Measurements from ENCODE around the gene IL34.
"Not testable (repeated sequence)": the region's sequence is repeated elsewhere in the genome, so short reads cannot be mapped to it uniquely, and the experiment has no call there.

Gene IL34

GRCh38 chr16:70659546-70659945, 13.2 kb downstream of the IL34 start:
- no peak for DNase-seq

DNA sequence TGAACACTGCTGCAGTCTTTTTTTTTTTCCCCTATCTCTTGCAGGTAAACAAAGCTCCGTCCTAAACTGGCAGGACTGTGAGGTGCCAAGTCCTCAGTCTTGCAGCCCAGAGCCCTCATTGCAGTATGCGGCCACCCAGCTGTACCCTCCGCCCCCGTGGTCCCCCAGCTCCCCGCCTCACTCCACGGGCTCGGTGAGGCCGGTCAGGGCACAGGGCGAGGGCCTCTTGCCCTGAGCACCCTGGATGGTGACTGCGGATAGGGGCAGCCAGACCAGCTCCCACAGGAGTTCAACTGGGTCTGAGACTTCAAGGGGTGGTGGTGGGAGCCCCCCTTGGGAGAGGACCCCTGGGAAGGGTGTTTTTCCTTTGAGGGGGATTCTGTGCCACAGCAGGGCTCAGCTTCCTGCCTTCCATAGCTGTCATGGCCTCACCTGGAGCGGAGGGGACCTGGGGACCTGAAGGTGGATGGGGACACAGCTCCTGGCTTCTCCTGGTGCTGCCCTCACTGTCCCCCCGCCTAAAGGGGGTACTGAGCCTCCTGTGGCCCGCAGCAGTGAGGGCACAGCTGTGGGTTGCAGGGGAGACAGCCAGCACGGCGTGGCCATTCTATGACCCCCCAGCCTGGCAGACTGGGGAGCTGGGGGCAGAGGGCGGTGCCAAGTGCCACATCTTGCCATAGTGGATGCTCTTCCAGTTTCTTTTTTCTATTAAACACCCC, 13.8 kb downstream of the IL34 start:
- DNase-seq: no peak

GRCh38 chr16:70660672-70661350, 14.5 kb downstream of the IL34 start:
- no peak for DNase-seq

DNA sequence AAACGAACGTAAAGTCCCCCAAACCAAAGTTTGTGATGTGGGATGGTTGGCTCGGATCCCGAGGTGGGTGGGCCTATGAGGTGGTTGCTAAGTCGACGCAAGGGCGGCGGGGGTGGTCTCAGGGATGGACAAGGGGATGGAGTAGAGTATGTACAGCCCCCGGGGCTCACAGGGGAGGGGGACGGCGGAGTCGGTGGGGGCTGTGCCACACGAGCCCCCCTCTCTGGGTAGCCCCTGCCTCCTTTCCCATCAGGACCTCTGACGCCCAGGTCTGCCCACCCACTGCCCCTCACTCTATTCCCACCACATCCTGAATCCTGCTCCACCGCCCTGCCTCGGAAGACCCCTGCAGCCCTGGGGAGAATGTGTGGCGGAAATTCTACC, 15.2 kb downstream of the IL34 start:
- DNase-seq: no peak

DNA sequence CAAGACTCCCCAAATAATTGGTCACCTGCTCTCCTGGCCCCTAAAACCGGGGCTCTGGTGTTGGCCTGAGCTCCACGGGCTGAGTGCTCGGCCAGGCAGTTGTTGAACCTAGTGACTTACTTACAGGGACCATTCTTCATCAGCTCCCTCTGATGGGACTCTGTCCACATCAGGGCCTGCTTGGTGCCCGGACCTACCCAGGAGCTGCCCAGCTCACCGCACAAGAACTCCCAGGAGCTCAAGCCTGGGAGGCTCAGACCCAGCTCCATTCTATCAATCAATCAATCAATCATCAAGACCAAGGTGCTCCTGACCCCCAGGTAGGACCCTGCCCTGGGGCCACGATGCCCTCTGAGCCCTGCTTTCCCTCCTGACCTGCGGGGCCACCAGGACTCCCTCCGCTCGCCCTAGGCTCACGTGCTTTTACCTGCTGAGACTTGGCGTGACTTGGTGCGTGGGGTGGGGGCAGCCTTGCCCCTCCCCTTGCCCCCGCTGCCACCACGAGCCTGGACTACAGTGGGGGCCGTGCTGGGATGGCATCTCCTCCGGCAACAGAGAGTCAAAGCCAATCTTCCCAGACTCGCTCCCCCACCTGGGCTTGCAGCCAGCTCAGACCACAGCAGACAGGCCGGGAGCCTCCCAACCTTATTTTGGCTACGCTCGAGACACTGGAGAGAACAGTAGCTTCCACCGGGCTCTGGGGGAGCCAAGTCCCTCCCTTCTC, 15.7 kb downstream of the IL34 start:
- DNase-seq: no peak

GRCh38 chr16:70662991-70663523, 16.7 kb downstream of the IL34 start:
- DNase-seq: no peak

DNA sequence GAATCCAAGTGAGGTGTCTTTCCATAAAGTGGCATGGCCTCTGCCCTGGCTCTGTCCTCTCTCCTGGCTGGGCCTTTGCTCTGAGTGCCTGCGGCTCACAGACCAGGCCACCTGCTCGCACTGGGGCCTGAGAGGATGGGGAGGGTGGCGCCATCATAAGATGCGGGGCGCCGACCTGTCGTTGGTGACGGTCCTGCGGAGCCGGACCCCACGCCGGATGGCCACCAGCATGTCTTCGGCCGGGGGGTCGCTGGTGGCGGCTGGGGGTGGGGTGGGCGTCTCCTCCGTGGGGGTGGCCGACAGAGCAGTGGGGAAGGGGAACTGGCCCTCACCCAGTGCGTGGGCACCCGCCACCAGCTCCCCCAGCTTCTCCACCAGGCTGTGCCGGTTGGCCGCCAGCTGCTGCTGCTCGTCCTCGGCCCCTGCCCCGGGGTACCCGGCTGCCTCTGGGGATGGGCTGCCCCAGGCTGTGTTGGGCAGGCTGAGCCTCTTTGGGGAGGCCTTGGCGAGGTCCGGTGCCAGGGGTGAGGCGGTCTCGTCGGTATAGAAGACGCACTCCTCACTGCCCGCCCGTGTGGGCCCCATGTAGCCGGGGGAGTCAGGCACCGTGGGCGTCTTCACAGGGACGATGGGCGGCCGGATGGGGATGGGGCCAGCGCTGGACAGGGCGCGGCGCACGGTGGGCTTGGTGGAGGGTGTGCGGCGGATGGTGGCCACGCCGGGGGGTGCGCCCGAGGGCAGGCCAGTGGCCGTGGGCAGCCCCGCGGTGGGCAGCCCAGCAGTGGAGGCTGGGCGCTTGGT, 17.4 kb downstream of the IL34 start:
- no peak for DNase-seq

- no peak for DNase-seq
These were observed 18.2 kb downstream of the IL34 start for GRCh38 chr16:70664325-70665112.

DNA sequence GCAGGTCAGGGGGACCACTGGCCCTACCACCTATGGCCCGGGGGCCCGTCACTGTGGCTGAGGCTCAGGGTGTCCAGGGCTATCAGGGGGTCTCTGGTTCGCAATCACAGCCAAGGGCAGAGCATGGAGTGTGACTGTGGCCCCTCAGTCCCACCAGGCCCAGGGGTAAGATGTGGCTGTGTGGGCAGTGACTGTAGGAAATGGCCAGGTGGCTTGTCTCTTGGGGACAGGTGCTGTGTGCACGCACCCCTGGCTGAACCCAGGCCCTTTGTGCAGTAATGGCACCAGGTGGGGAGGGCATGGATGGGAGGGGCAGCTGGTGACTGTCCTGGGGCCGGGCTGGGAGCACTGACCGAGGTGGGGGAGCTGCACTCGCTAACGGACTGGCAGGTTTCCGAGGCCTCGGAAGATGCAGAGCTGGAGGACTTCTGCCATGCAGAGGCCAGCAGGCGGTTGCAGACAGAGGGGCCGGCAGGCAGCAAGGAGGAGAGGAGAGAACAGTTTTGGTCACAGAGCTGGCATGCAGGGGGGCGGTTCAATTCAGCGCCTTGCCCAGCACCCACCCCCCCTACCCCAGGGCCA, 18.8 kb downstream of the IL34 start:
- DNase-seq: no peak

DNA sequence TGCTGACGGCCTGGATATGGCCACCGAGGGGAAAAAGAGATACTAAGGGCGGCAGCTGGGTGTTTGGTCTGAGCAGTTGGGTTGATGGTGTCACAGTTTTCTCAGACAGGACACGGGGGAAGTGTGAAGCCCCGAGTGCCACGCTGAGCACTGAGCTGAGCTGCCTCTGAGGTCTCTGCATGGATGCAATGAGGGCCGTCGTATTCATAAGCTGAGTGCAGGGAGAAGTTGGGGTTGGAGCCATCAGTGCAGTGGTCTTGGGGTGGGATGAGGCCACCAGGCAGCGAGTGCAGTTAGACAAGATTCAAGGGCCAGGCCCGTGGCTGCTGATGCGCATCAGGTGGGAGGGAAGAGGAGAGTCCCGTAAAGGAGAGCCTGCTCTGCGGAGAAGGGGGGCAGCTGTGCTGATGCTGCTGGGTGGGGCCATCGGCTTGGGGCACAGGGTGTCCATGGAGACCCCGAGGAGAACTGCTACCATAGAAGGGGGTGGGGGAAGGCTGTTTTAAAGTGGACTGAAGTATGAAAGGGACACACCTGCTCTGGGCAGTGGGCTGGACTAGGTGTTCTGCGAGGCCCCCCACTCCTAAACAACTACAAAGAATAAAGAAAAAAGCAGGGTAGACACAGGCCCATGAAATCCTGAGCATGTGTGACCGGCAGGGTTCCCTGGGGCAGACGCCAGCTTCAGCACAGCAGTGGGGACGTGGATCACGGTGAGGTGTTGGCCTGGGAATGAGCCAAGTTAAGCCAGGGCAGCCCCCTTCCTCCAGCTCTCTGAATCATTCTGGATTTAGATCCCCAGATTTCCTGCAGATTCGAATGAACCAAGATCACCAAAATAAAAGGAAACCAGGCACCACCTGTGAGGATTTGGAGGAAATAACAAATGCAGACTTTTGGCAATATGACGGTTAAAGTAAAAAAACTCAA, 19.7 kb downstream of the IL34 start:
- no peak for DNase-seq

GRCh38 chr16:70670175-70670574, 23.8 kb downstream of the IL34 start:
- DNase-seq: no peak

- not testable (repeated sequence) for DNase-seq
These were observed 24.6 kb downstream of the IL34 start for GRCh38 chr16:70670938-70671337.

GRCh38 chr16:70674221-70675014, 28.1 kb downstream of the IL34 start:
- DNase-seq: no peak

- DNase-seq: no peak
These were observed 29.6 kb downstream of the IL34 start for GRCh38 chr16:70675851-70676513.

GRCh38 chr16:70676675-70677498, 30.5 kb downstream of the IL34 start:
- no peak for DNase-seq

- DNase-seq: no peak
These were observed 31.3 kb downstream of the IL34 start for GRCh38 chr16:70677499-70678120.

GRCh38 chr16:70678121-70678897, 31.9 kb downstream of the IL34 start:
- DNase-seq: no peak

Data from T1000 (cell line).